ENCODE measurements around the gene ANGPT4. TPM values are rescaled to one million over a fixed set of nuclear protein-coding genes. Genes with fewer than 3 reads are reported as not detected.

ANGPT4 gene
- total RNA-seq, 1 donor from 2014 or later, result 0.05 TPM

DNA sequence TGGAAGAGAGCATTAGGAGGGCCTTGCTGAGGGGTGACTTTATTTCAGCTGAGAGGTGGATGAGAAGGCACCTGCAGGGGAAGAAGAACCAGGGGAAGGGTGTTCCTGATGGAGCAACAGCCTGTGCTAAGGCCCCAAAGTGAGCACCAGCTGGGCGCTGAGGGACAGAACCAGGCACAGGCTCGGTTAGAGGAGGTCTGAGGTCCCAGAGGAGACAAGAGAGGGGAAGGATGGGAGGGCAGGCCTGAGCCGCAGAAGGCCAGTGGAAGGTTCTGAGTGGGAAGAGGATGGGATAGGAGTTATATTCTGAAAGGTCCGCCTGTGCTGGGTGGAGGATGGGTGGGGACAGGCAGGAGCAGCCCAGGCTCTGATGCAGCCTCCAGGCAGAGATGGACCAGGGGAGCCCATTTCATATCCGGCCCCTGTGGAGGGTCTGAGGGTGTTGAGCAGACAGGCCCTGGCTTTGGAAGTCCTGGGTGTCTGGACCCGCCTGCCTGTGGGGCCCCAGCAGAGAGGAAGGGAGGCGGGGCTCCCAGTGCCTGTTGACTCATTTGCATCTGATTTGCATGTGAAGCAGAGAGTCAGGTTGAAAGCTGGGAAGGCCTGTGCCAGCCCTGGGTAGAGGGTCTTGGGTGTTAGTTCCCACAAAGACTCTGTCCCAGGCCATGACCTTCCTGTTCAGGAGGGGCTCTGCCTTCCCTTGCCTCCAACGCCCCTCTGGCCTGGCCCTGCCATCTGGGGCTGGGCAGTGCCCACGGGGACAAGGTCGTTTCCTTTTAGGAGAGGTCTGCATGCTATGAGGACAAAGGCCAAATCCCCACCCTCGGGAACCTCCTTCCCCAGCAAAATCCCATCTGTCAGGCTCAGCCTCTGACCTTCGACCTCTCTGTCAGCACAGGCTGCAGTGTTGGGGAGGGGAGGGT lies 93.2 kb downstream of the ANGPT4 start:
- Mint-ChIP-seq H3K36me3 (ENCODE audit: low read depth, unreplicated experiment) (no peaks in the 10 kb centered on the region), H3K4me3 (ENCODE audit: unreplicated experiment) (no peak overlapping the region), H3K9me3 (ENCODE audit: unreplicated experiment) (peaks cover 9% of the 10 kb centered on the region), H3K4me1 (ENCODE audit: low read depth, unreplicated experiment) (peaks cover 2% of the 10 kb centered on the region), H3K27me3 (ENCODE audit: low read depth, unreplicated experiment) (peaks cover 27% of the 10 kb centered on the region), H3K27ac (ENCODE audit: unreplicated experiment) (no peak overlapping the region)
- DNase-seq (ENCODE audit: low read depth) (no peak), FAIRE-seq (no peak)
- Histone ChIP-seq H3K36me3 (ENCODE audit: insufficient read depth, low read length) (no peaks in the 10 kb centered on the region), H3K27ac (ENCODE audit: low read depth, low read length) (no peak overlapping the region), H4K20me1 (ENCODE audit: insufficient read depth, low read length) (no peaks in the 10 kb centered on the region), H3K9ac (ENCODE audit: low read length) (no peak overlapping the region), H2AFZ (ENCODE audit: low read depth, low read length) (no peak overlapping the region), H3K4me2 (ENCODE audit: low read length) (no peak overlapping the region), H3K4me3 (ENCODE audit: insufficient read depth, low read depth, low read length) (no peak overlapping the region), H3K9me3 (ENCODE audit: insufficient read depth, low read depth, low read length) (no peaks in the 10 kb centered on the region), H3K4me1 (ENCODE audit: insufficient read depth, low read length) (no peaks in the 10 kb centered on the region), H3K27me3 (ENCODE audit: insufficient read depth, low read length) (no peaks in the 10 kb centered on the region), H3K79me2 (ENCODE audit: insufficient read depth, low read length) (no peaks in the 10 kb centered on the region)
- TF ChIP-seq EZH2 (IDR thresholded peaks at IDR 0.05; ENCODE audit: insufficient read depth, low read length), result no peak
- TF ChIP-seq, protein P1, sequence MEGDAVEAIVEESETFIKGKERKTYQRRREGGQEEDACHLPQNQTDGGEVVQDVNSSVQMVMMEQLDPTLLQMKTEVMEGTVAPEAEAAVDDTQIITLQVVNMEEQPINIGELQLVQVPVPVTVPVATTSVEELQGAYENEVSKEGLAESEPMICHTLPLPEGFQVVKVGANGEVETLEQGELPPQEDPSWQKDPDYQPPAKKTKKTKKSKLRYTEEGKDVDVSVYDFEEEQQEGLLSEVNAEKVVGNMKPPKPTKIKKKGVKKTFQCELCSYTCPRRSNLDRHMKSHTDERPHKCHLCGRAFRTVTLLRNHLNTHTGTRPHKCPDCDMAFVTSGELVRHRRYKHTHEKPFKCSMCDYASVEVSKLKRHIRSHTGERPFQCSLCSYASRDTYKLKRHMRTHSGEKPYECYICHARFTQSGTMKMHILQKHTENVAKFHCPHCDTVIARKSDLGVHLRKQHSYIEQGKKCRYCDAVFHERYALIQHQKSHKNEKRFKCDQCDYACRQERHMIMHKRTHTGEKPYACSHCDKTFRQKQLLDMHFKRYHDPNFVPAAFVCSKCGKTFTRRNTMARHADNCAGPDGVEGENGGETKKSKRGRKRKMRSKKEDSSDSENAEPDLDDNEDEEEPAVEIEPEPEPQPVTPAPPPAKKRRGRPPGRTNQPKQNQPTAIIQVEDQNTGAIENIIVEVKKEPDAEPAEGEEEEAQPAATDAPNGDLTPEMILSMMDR (IDR thresholded peaks at IDR 0.05; ENCODE audit: insufficient read depth, low read depth, low read length), result no peak

GRCh38 chr20:821731-822065 lies 94.4 kb downstream of the ANGPT4 start:
- FAIRE-seq, result no peak
- no peaks in the 10 kb centered on the region for H3K79me2 ChIP-seq (ENCODE audit: insufficient read depth, low read length)
- no peaks in the 10 kb centered on the region for H3K27me3 ChIP-seq (ENCODE audit: insufficient read depth, low read length)
- H3K27ac ChIP-seq (ENCODE audit: low read depth, low read length), result no peak overlapping the region
- peaks cover 2% of the 10 kb centered on the region for H3K4me1 Mint-ChIP-seq (ENCODE audit: low read depth, unreplicated experiment)
- TF ChIP-seq, protein P1 (IDR thresholded peaks at IDR 0.05; ENCODE audit: insufficient read depth, low read depth, low read length), result no peak
- no peak for TF ChIP-seq EZH2 (IDR thresholded peaks at IDR 0.05; ENCODE audit: insufficient read depth, low read length)
- no peak overlapping the region for H3K4me2 ChIP-seq (ENCODE audit: low read length)
- H3K27ac Mint-ChIP-seq (ENCODE audit: unreplicated experiment), result no peak overlapping the region
- no peaks in the 10 kb centered on the region for H3K36me3 Mint-ChIP-seq (ENCODE audit: low read depth, unreplicated experiment)
- no peak overlapping the region for H2AFZ ChIP-seq (ENCODE audit: low read depth, low read length)
- no peaks in the 10 kb centered on the region for H3K36me3 ChIP-seq (ENCODE audit: insufficient read depth, low read length)
- no peak overlapping the region for H3K9ac ChIP-seq (ENCODE audit: low read length)
- no peaks in the 10 kb centered on the region for H4K20me1 ChIP-seq (ENCODE audit: insufficient read depth, low read length)
- DNase-seq (ENCODE audit: low read depth), result no peak
- H3K4me3 ChIP-seq (ENCODE audit: insufficient read depth, low read depth, low read length), result no peak overlapping the region
- no peak overlapping the region for H3K4me3 Mint-ChIP-seq (ENCODE audit: unreplicated experiment)
- H3K9me3 Mint-ChIP-seq (ENCODE audit: unreplicated experiment), result peaks cover 4% of the 10 kb centered on the region
- peaks cover 27% of the 10 kb centered on the region for H3K27me3 Mint-ChIP-seq (ENCODE audit: low read depth, unreplicated experiment)
- no peaks in the 10 kb centered on the region for H3K4me1 ChIP-seq (ENCODE audit: insufficient read depth, low read length)
- H3K9me3 ChIP-seq (ENCODE audit: insufficient read depth, low read depth, low read length), result no peaks in the 10 kb centered on the region

Measured in astrocyte (in vitro differentiated cells and primary cell).